H9 (cell line): ENCODE data around the gene OR6T1. TPM values are rescaled to one million over a fixed set of nuclear protein-coding genes. Genes with fewer than 3 reads are reported as not detected.

ENCODE experiments used
- DNase-seq: peaks from one replicate; pipeline ENCODE4 v3.0.0-alpha.2; 2017
- H2AFZ ChIP-seq: one replicate; pipeline ENCODE4 v1.6.1; 2013; ENCODE audit warnings: mild to moderate bottlenecking, low read length, control low read depth, moderate library complexity
- H2AK5ac ChIP-seq: 2 replicates; pipeline ENCODE4 v1.6.1; 2013; ENCODE audit warnings: low read length, control low read depth, mixed read lengths; ENCODE audit not compliant: insufficient read length
- H2BK120ac ChIP-seq: one replicate; pipeline ENCODE4 v1.6.1; 2013; ENCODE audit warnings: low read depth, mild to moderate bottlenecking, low read length, control low read depth, inconsistent platforms; ENCODE audit not compliant: poor library complexity, severe bottlenecking
- H2BK12ac ChIP-seq: 2 replicates; pipeline ENCODE4 v1.6.1; 2013; ENCODE audit warnings: low read length, control low read depth, mixed read lengths, low read depth; ENCODE audit not compliant: insufficient read length
- H2BK15ac ChIP-seq: 2 replicates; pipeline ENCODE4 v1.6.1; 2013; ENCODE audit warnings: low read depth, low read length, control low read depth
- H2BK20ac ChIP-seq: one replicate; pipeline ENCODE4 v1.6.1; 2013; ENCODE audit warnings: low read depth, mild to moderate bottlenecking, low read length, control low read depth, inconsistent platforms; ENCODE audit not compliant: poor library complexity, severe bottlenecking
- H2BK5ac ChIP-seq: 2 replicates; pipeline ENCODE4 v1.6.1; 2013; ENCODE audit warnings: low read length, control low read depth, mixed read lengths; ENCODE audit not compliant: insufficient read length
- H3K14ac ChIP-seq: 2 replicates; pipeline ENCODE4 v1.6.1; 2013; ENCODE audit warnings: low read length, control low read depth; ENCODE audit not compliant: insufficient read depth
- H3K18ac ChIP-seq: 2 replicates; pipeline ENCODE4 v1.6.1; 2013; ENCODE audit warnings: low read depth, mild to moderate bottlenecking, mixed read lengths, low read length, control low read depth; ENCODE audit not compliant: insufficient read length
- H3K23ac ChIP-seq: 2 replicates; pipeline ENCODE4 v1.6.1; 2013; ENCODE audit warnings: low read length, control low read depth, mixed read lengths, low read depth; ENCODE audit not compliant: insufficient read length
- H3K23me2 ChIP-seq: 2 replicates; pipeline ENCODE4 v1.6.1; 2013; ENCODE audit warnings: low read depth, mild to moderate bottlenecking, mixed read lengths, low read length, control low read depth; ENCODE audit not compliant: insufficient read length, poor library complexity, severe bottlenecking
- H3K27ac ChIP-seq: 2 replicates; pipeline ENCODE4 v1.5.1; 2013; ENCODE audit warnings: low read length, control low read depth, mixed read lengths, low read depth; ENCODE audit not compliant: insufficient read length
- H3K27me3 ChIP-seq: 2 replicates; pipeline ENCODE4 v1.6.1; 2013; ENCODE audit warnings: low read length, control low read depth, inconsistent platforms; ENCODE audit not compliant: insufficient read depth
- H3K4ac ChIP-seq: 2 replicates; pipeline ENCODE4 v1.6.1; 2013; ENCODE audit warnings: low read depth, mild to moderate bottlenecking, control low read depth, inconsistent platforms, low read length, moderate library complexity
- H3K4me1 ChIP-seq: 2 replicates; pipeline ENCODE4 v1.6.1; 2013; ENCODE audit warnings: low read length, control low read depth, inconsistent platforms; ENCODE audit not compliant: insufficient read depth
- H3K4me2 ChIP-seq: 2 replicates; pipeline ENCODE4 v1.6.1; 2013; ENCODE audit warnings: low read length, control low read depth, mixed read lengths; ENCODE audit not compliant: insufficient read length, insufficient read depth
- H3K56ac ChIP-seq: 2 replicates; pipeline ENCODE4 v1.6.1; 2013; ENCODE audit warnings: low read depth, mild to moderate bottlenecking, mixed read lengths, low read length, control low read depth; ENCODE audit not compliant: insufficient read length
- H3K79me1 ChIP-seq: 2 replicates; pipeline ENCODE4 v1.6.1; 2013; ENCODE audit warnings: low read depth, mild to moderate bottlenecking, moderate library complexity, low read length, control low read depth, inconsistent platforms; ENCODE audit not compliant: insufficient read depth, poor library complexity, severe bottlenecking
- H3K79me2 ChIP-seq: 2 replicates; pipeline ENCODE4 v1.6.1; 2013; ENCODE audit warnings: low read length, control low read depth, inconsistent platforms; ENCODE audit not compliant: insufficient read depth
- H3K9ac ChIP-seq: 2 replicates; pipeline ENCODE4 v1.6.1; 2013; ENCODE audit warnings: low read length, control low read depth, mixed read lengths; ENCODE audit not compliant: insufficient read length; ENCODE audit errors: extremely low read depth
- H3K9me3 ChIP-seq: one replicate; pipeline ENCODE4 v1.6.1; 2013; ENCODE audit warnings: low read depth, low read length, inconsistent platforms; ENCODE audit not compliant: control insufficient read depth
- H3T11ph ChIP-seq: one replicate; pipeline ENCODE4 v1.6.1; 2013; ENCODE audit warnings: mild to moderate bottlenecking, low read length, control low read depth, inconsistent platforms
- H4K20me1 ChIP-seq: one replicate; pipeline ENCODE4 v1.6.1; 2013; ENCODE audit not compliant: control insufficient read depth, insufficient read length, insufficient read depth
- H4K5ac ChIP-seq: 2 replicates; pipeline ENCODE4 v1.6.1; 2013; ENCODE audit warnings: low read depth, mild to moderate bottlenecking, mixed read lengths, low read length, control low read depth; ENCODE audit not compliant: insufficient read length
- H4K8ac ChIP-seq: replicated peaks from 2 replicates; pipeline ENCODE4 v1.6.1; 2013; ENCODE audit warnings: low read length, control low read depth, mixed read lengths, low read depth; ENCODE audit not compliant: insufficient read length
- H4K91ac ChIP-seq: 2 replicates; pipeline ENCODE4 v1.6.1; 2013; ENCODE audit warnings: low read depth, mild to moderate bottlenecking, moderate library complexity, mixed read lengths, low read length, control low read depth; ENCODE audit not compliant: insufficient read length
- H3K27ac Mint-ChIP-seq, 3 experiments: 2 replicates in 2 of 3; 3 replicates in 1 of 3; pipeline ENCODE4 v1.8.0; 2020 to 2021; ENCODE audit warnings: mixed read lengths in 3 of 3, mild to moderate bottlenecking in 1 of 3, moderate library complexity in 1 of 3
- H3K27me3 Mint-ChIP-seq: 2 replicates; pipeline ENCODE4 v1.8.0; 2021; ENCODE audit warnings: low read depth, mild to moderate bottlenecking, moderate library complexity, mixed read lengths
- H3K36me3 Mint-ChIP-seq, 3 experiments: 2 replicates in 2 of 3; 3 replicates in 1 of 3; pipeline ENCODE4 v1.8.0; 2020 to 2021; ENCODE audit warnings: low read depth in 3 of 3, mixed read lengths in 3 of 3; ENCODE audit not compliant: insufficient read depth in 1 of 3
- H3K4me1 Mint-ChIP-seq, 2 experiments: 2 replicates each; pipeline ENCODE4 v1.8.0; 2020; ENCODE audit warnings: mixed read lengths in 2 of 2
- H3K4me3 Mint-ChIP-seq, 2 experiments: 2 replicates in 1 of 2; 3 replicates in 1 of 2; pipeline ENCODE4 v1.8.0; 2020 to 2021; ENCODE audit warnings: mild to moderate bottlenecking in 2 of 2, mixed read lengths in 2 of 2, moderate library complexity in 1 of 2
- H3K9me3 Mint-ChIP-seq, 2 experiments: 2 replicates in 1 of 2; 3 replicates in 1 of 2; pipeline ENCODE4 v1.8.0; 2020; ENCODE audit warnings: mild to moderate bottlenecking in 2 of 2, mixed read lengths in 2 of 2, moderate library complexity in 1 of 2
- CTCF ChIP-seq: fragments of 200-600 bp; sonication (generic); conservative IDR thresholded peaks from 3 replicates; pipeline ENCODE4 v1.8.0; 2021; ENCODE audit warnings: antibody characterized with exemption, mild to moderate bottlenecking
- WGBS: extraction: QIAGEN DNeasy Blood & Tissue Kit; methylation state at CpG from one replicate; pipeline ENCODE4 v1.1.7; 2013; ENCODE audit warnings: missing lambda C conversion rate, low lambda C conversion rate, mixed read lengths; ENCODE audit not compliant: insufficient read length; ENCODE audit errors: extremely low coverage; 5-methylcytosine and 5-hydroxymethylcytosine counted together
- total RNA-seq: library from RNA; stranded (reverse); gene quantifications from 2 replicates; pipeline ENCODE4 v1.2.1, GENCODE V29; 2021

The OR6T1 gene
- total RNA-seq, 1 experiment from 2014 or later, result not detected

GRCh38 chr11:123903932-123904331 is 39.7 kb downstream of the OR6T1 start:
- Histone ChIP-seq H3K4me1 (no peaks in the 10 kb centered on the region; the same call in 1 of the 2 replicates), H3K9me3 (no peaks in the 10 kb centered on the region), H3K27ac (no peak overlapping the region), H3K18ac (no peak overlapping the region), H3K79me1 (no peaks in the 10 kb centered on the region), H2AK5ac (no peak overlapping the region), H2BK5ac (no peak overlapping the region), H2AFZ (no peak overlapping the region), H3K9ac (no peak overlapping the region), H3K14ac (no peak overlapping the region), H3K4ac (no peak overlapping the region), H4K20me1 (no peaks in the 10 kb centered on the region), H4K91ac (no peak overlapping the region), H2BK120ac (no peak overlapping the region), H3K4me2 (no peak overlapping the region), H4K5ac (no peak overlapping the region), H2BK12ac (no peak overlapping the region), H2BK20ac (no peak overlapping the region), H2BK15ac (no peak overlapping the region), H3T11ph (no peak overlapping the region), H3K27me3 (no peaks in the 10 kb centered on the region), H3K56ac (no peak overlapping the region), H3K79me2 (no peaks in the 10 kb centered on the region), H3K23ac (no peak overlapping the region), H4K8ac (no peak overlapping the region), H3K23me2 (no peaks in the 10 kb centered on the region)
- no CpG with 5 or more reads among the region's 2 CpGs for WGBS
- H3K9me3 Mint-ChIP-seq, result no peaks in the 10 kb centered on the region
- no peak overlapping the region for H3K4me3 Mint-ChIP-seq
- no peak overlapping the region for H3K27ac Mint-ChIP-seq
- no peaks in the 10 kb centered on the region for H3K27me3 Mint-ChIP-seq
- no peak for TF ChIP-seq CTCF
- DNase-seq, result no peak
- peaks cover 11 to 16% of the 10 kb centered on the region in 2 experiments for H3K4me1 Mint-ChIP-seq
- no peaks in the 10 kb centered on the region for H3K36me3 Mint-ChIP-seq
